Neural crest cell (in vitro differentiated cells): ENCODE results near the gene SPAG9. TPM values are rescaled to one million over a fixed set of nuclear protein-coding genes. Genes with fewer than 3 reads are reported as not detected.

Source experiments
- DNase-seq: peaks from one replicate; pipeline ENCODE4 v3.0.0; 2021; ENCODE audit warnings: low read depth, mixed read lengths, low spot score
- H3K27ac Mint-ChIP-seq: one replicate; pipeline ENCODE4 v1.8.0; 2021; ENCODE audit warnings: mild to moderate bottlenecking, mixed read lengths; ENCODE audit not compliant: unreplicated experiment
- H3K27me3 Mint-ChIP-seq: 2 replicates; pipeline ENCODE4 v1.8.0; 2021; ENCODE audit warnings: low read depth, mild to moderate bottlenecking, mixed read lengths
- H3K36me3 Mint-ChIP-seq: 2 replicates; pipeline ENCODE4 v1.8.0; 2021; ENCODE audit warnings: low read depth, mild to moderate bottlenecking, mixed read lengths
- H3K4me1 Mint-ChIP-seq: 2 replicates; pipeline ENCODE4 v1.8.0; 2021; ENCODE audit warnings: mixed read lengths
- H3K4me3 Mint-ChIP-seq: one replicate; pipeline ENCODE4 v1.8.0; 2021; ENCODE audit warnings: mild to moderate bottlenecking, mixed read lengths
- H3K9me3 Mint-ChIP-seq: 2 replicates; pipeline ENCODE4 v1.8.0; 2021; ENCODE audit warnings: mixed read lengths
- total RNA-seq: library from RNA; stranded (reverse); gene quantifications from 2 replicates; pipeline ENCODE4 v1.2.1, GENCODE V29; 2021
- TF ChIP-seq, protein P1 (sequence below): fragments of 200-600 bp; sonication (generic); conservative IDR thresholded peaks from 2 replicates; pipeline ENCODE4 v1.5.0; 2021; ENCODE audit warnings: antibody characterized with exemption, mild to moderate bottlenecking

SPAG9 gene
- total RNA-seq, 1 donor from 2014 or later, result 116 TPM

DNA sequence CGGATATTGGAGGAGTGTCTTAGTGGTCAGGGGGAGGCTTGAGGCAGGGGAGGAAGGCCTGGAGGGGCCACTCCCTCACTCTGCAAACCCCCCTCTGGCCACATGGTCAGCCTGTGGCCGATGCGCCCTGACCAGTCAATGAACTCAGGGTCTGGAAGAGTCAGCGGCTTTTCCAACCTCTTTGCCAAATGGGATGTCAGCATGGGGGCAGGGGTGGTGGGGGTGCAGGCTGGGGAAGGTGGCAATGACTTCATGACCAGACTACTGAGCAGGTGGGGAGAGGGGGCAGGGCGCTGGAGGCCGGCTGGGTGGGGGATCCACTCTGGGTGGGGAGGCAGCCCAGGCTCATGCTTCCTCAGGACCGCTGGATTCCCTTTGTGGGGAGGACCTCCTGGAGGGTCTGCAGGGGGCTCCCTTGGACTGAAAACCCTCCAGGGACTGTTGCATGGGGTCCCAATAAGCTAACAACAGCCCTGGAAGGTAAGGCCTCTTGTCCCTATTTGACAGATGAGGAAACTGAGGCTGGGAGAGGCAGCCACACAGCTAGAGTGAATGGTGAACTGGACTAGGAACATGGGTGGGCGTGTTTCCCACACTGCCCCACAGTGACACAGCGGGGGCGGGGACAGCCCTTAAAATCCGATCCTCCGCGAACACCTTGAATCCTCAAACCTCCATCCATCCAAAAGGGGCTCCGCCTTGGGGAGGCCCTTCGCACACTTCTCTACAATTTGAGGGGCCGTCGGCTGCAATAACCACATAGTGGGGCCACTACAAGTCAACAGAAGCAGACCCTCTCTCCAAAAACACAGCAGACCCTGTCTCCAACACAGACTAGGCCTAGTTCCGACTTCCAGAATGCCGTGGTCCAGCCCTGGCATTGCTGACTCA, 173.5 kb downstream of the SPAG9 start:
- Mint-ChIP-seq H3K27ac (no peak overlapping the region), H3K9me3 (no peaks in the 10 kb centered on the region), H3K4me3 (peak overlapping the region; percentile 40), H3K27me3 (no peaks in the 10 kb centered on the region), H3K36me3 (no peaks in the 10 kb centered on the region), H3K4me1 (peaks cover 58% of the 10 kb centered on the region)
- no peak for DNase-seq
- TF ChIP-seq, protein P1, sequence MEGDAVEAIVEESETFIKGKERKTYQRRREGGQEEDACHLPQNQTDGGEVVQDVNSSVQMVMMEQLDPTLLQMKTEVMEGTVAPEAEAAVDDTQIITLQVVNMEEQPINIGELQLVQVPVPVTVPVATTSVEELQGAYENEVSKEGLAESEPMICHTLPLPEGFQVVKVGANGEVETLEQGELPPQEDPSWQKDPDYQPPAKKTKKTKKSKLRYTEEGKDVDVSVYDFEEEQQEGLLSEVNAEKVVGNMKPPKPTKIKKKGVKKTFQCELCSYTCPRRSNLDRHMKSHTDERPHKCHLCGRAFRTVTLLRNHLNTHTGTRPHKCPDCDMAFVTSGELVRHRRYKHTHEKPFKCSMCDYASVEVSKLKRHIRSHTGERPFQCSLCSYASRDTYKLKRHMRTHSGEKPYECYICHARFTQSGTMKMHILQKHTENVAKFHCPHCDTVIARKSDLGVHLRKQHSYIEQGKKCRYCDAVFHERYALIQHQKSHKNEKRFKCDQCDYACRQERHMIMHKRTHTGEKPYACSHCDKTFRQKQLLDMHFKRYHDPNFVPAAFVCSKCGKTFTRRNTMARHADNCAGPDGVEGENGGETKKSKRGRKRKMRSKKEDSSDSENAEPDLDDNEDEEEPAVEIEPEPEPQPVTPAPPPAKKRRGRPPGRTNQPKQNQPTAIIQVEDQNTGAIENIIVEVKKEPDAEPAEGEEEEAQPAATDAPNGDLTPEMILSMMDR, result no peak

DNA sequence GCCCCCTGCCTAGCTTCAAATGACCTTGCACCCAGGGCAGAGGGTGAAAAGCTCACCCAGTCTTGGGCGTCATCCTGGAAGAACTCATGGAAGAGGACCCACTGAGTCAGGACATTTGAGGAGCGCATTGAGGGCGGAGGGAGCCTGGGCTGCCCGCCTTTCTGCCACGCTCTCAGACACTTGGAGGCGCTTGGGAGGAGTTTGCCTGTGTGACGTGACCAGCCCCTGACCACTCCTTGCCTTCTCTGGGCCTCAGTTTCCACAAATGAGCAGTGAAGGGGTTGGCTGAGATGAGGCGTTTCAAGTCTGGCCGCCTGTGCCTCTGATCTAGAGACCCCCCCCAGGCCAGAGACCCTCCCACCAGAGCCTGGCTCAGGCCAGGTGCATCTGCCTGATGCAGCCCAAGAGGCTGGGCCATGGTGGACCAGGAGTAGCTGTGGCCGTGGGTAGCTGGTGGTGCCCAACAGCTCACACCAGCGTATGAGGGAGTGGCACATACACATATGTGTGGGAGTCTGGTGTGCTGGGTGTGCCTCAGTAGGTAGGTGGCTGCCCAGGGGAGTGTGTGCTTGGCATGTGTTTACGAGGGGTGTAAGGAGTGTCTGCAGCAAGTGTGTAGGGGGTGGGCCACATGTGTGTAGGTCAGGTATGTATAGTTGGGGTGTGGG, 174.3 kb downstream of the SPAG9 start:
- TF ChIP-seq, protein P1, result no peak
- Mint-ChIP-seq H3K9me3 (no peaks in the 10 kb centered on the region), H3K27me3 (no peaks in the 10 kb centered on the region), H3K4me3 (peak overlapping the region; percentile 38), H3K4me1 (peaks cover 58% of the 10 kb centered on the region), H3K27ac (no peak overlapping the region), H3K36me3 (no peaks in the 10 kb centered on the region)
- no peak for DNase-seq

DNA sequence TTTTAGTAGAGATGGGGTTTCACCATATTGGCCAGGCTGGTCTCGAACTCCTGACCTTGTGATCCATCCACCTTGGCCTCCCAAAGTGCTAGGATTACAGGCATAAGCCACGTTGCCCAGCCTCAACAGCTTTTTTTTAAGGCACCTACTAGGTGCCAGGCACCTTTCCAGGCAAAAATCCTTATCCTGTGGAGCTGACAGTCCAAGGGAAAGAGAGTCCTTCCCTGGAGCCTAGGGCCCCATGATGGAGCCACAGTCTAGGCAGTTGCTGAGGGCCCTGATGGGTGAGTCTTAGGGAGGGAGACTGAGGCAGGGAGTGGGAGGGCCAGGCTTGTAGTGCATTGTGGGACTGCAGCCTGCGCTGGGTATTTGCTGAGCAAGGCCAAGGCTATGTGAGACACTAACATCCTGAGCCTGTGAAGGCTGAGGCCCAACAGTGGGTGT, 174.9 kb downstream of the SPAG9 start:
- no peak overlapping the region for H3K27ac Mint-ChIP-seq
- no peak overlapping the region for H3K4me3 Mint-ChIP-seq
- H3K9me3 Mint-ChIP-seq, result no peaks in the 10 kb centered on the region
- peaks cover 56% of the 10 kb centered on the region for H3K4me1 Mint-ChIP-seq
- H3K36me3 Mint-ChIP-seq, result no peaks in the 10 kb centered on the region
- DNase-seq, result no peak
- H3K27me3 Mint-ChIP-seq, result no peaks in the 10 kb centered on the region
- TF ChIP-seq, protein P1, result no peak

DNA sequence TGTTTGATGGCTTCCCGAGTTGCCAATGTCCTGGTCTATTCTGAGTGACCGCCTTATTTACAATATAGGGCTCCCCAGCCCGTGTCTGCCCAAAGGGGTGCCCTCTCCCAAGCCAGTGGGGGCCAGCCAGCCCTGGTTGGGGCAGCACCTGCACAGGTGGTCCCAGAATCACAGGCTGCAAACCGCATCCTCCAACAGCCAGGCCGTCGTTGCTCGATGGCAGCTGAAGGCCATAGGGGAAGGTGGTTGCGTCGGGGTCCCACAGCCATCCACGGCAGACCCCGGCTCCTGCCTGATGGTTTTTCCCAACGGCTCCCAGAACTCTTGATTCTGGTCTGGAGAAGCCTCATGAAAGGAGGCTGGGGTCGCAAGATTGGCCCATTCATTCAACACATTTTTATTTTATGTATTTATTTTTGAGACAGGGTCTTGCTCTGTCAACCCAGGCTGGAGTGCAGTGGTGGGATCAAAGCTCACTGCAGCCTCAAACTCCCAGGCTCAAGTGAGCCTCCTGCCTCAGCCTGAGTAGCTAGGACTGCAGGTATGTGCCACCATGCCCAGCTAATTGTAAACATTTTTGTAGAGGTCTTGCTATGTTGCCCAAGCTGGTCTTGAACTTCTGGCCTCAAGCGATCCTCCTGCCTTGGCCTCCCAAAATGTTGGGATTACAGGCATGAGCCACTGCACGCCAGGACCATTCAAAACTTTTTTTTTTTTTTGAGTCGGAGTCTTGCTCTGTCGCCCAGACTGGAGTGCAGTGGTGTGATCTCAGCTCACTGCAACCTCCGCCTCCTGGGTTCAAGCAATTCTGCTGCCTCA, 175.6 kb downstream of the SPAG9 start:
- H3K27ac Mint-ChIP-seq, result no peak overlapping the region
- no peaks in the 10 kb centered on the region for H3K27me3 Mint-ChIP-seq
- TF ChIP-seq, protein P1, result no peak
- no peak overlapping the region for H3K4me3 Mint-ChIP-seq
- H3K36me3 Mint-ChIP-seq, result no peaks in the 10 kb centered on the region
- peaks cover 56% of the 10 kb centered on the region for H3K4me1 Mint-ChIP-seq
- no peaks in the 10 kb centered on the region for H3K9me3 Mint-ChIP-seq
- no peak for DNase-seq

DNA sequence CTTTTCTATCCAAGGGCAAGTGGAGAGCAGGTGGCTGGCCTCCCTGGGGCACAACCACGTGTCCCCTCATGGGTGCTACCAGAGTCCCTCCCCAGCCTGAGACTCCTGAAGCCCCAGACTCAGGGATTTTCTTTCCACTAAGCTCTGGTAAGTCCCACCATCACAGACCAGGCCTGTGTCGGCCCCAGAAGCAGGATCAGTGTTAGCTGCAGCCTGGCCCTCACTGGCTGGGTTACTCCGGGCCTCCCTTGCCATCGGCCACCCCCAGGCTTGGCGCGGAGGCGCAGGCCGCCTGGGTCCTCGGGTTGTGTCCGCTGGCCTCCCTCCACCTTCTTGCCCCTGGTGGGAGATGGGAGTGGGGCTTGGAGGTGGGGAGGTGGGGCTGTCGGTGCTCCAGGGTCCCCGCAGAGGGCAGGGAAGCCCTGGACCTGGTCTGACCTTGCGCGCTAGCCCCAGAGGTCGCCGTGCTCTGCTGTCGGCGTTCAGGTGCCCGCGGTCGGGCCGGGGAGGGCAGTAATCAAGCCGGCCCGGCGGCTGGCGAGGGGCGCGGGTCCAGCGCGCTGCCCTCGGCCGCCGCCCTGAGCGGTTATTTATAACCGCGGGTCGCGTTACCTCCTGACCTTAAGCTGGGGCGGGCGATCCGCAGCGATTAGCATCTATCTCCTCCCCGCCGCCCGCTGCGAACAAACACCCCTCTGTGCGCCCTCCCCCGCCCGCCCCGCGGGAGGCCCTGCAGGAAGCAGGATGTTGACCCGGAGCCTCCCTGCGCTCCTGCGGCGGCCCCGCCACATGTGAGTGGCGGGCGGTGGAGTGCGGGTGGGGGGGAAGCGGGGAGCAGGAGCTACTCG, 176.4 kb downstream of the SPAG9 start:
- Mint-ChIP-seq H3K27me3 (no peaks in the 10 kb centered on the region), H3K4me1 (peaks cover 59% of the 10 kb centered on the region), H3K4me3 (peak overlapping the region; percentile 65), H3K36me3 (no peaks in the 10 kb centered on the region), H3K9me3 (no peaks in the 10 kb centered on the region), H3K27ac (peak overlapping the region; percentile 59)
- TF ChIP-seq, protein P1, result peak; percentile 35
- peak; percentile 72 for DNase-seq
